GM12892 (cell line): ENCODE results near the gene KRT10.

Source experiments
- POLR2A ChIP-seq: IDR thresholded peaks from 2 replicates; pipeline ENCODE4 v1.6.1; 2011; ENCODE audit warnings: low read depth, low read length, control low read depth
- POLR2AphosphoS5 ChIP-seq: IDR thresholded peaks from 2 replicates; pipeline ENCODE4 v1.6.1; 2011; ENCODE audit warnings: low read depth, low read length, control low read depth

DNA sequence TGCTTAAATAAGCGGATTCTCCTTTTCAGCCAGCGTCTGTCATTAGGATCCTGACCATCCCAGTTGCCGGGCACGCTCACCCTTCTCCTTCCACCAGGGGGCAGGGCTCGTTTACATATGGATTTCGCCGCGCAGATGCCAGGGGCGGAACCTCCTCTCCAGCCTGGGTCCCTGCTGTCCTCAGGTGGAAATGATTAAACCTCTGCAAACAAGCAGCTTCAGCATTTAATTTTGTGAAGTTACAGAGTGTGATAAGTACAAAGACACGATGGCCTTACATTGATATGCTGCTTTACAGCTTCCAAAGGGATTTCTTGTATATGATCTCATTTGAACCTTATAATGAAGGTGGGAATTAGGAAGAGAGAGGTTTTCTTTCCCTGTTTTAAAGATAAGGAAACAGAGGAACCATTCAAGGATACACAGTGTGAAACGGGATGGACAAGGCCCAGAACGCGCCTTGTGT is 18.8 kb downstream of the KRT10 start:
- TF ChIP-seq POLR2A (no peak), POLR2AphosphoS5 (no peak)
